Measurements from ENCODE around the gene PTH2. TPM values are rescaled to one million over a fixed set of nuclear protein-coding genes. Genes with fewer than 3 reads are reported as not detected.

Gene PTH2
- total and polyA plus RNA-seq, 2 of the 8 experiments (the other 6 are each of a cell fraction or from before 2014, with no cell fraction given): not detected

- peak; percentile 87 to 98 (median 89) for TF ChIP-seq CTCF (IDR thresholded peaks at IDR 0.05; ENCODE audit: control extremely low read depth in 1 of 3, insufficient read depth in 1 of 3, low read depth in 1 of 3, low read length in 3 of 3)
Measured at GRCh38 chr19:49443366-49444099, 20.3 kb upstream of the PTH2 start (continued).
